ENCODE measurements around the gene DKKL1. TPM values are rescaled to one million over a fixed set of nuclear protein-coding genes. Genes with fewer than 3 reads are reported as not detected.
"Not testable (repeated sequence)": the region's sequence is repeated elsewhere in the genome, so short reads cannot be mapped to it uniquely, and the experiment has no call there.

DKKL1 gene
- total RNA-seq, 1 donor from 2014 or later = 5.2 TPM

- no peak for DNase-seq (ENCODE audit: low spot score, unreplicated experiment)
- no peak for TF ChIP-seq CTCF (IDR thresholded peaks at IDR 0.05; ENCODE audit: unreplicated experiment)
- Mint-ChIP-seq H3K4me3 (ENCODE audit: low read depth) (no peak overlapping the region), H3K4me1 (ENCODE audit: low read depth) (no peaks in the 10 kb centered on the region), H3K27me3 (peaks cover 3% of the 10 kb centered on the region), H3K9me3 (ENCODE audit: low read depth) (peaks cover 6% of the 10 kb centered on the region), H3K27ac (no peak overlapping the region), H3K36me3 (ENCODE audit: insufficient read depth) (peaks cover 6% of the 10 kb centered on the region)
Observed at GRCh38 chr19:49371184-49371583, 7.5 kb downstream of the DKKL1 start.

- not testable (repeated sequence) for H3K27ac Mint-ChIP-seq; H3K27me3 Mint-ChIP-seq; H3K4me3 Mint-ChIP-seq (ENCODE audit: low read depth); H3K4me1 Mint-ChIP-seq (ENCODE audit: low read depth); H3K36me3 Mint-ChIP-seq (ENCODE audit: insufficient read depth); DNase-seq (ENCODE audit: low spot score, unreplicated experiment); H3K9me3 Mint-ChIP-seq (ENCODE audit: low read depth)
Observed at GRCh38 chr19:49373174-49373573, 9.5 kb downstream of the DKKL1 start.

GRCh38 chr19:49374665-49375434, 11.2 kb downstream of the DKKL1 start:
- no peak for DNase-seq (ENCODE audit: low spot score, unreplicated experiment)
- Mint-ChIP-seq H3K36me3 (ENCODE audit: insufficient read depth) (peaks cover 2% of the 10 kb centered on the region), H3K4me3 (ENCODE audit: low read depth) (no peak overlapping the region), H3K27ac (no peak overlapping the region), H3K9me3 (ENCODE audit: low read depth) (peaks cover 3% of the 10 kb centered on the region), H3K4me1 (ENCODE audit: low read depth) (no peaks in the 10 kb centered on the region), H3K27me3 (peaks cover 9% of the 10 kb centered on the region)
- no peak for TF ChIP-seq CTCF (IDR thresholded peaks at IDR 0.05; ENCODE audit: unreplicated experiment)

- Mint-ChIP-seq H3K36me3 (ENCODE audit: insufficient read depth) (peaks cover 1% of the 10 kb centered on the region), H3K4me1 (ENCODE audit: low read depth) (no peaks in the 10 kb centered on the region), H3K27me3 (peaks cover 12% of the 10 kb centered on the region), H3K9me3 (ENCODE audit: low read depth) (peaks cover 8% of the 10 kb centered on the region), H3K27ac (no peak overlapping the region), H3K4me3 (ENCODE audit: low read depth) (no peak overlapping the region)
- DNase-seq (ENCODE audit: low spot score, unreplicated experiment) = no peak
- TF ChIP-seq CTCF (IDR thresholded peaks at IDR 0.05; ENCODE audit: unreplicated experiment) = no peak
Observed at GRCh38 chr19:49378512-49378911, 14.8 kb downstream of the DKKL1 start.

- DNase-seq (ENCODE audit: low spot score, unreplicated experiment) = no peak
- H3K27ac Mint-ChIP-seq = no peak overlapping the region
- no peak for TF ChIP-seq CTCF (IDR thresholded peaks at IDR 0.05; ENCODE audit: unreplicated experiment)
- no peaks in the 10 kb centered on the region for H3K4me1 Mint-ChIP-seq (ENCODE audit: low read depth)
- peaks cover 11% of the 10 kb centered on the region for H3K9me3 Mint-ChIP-seq (ENCODE audit: low read depth)
- peaks cover 12% of the 10 kb centered on the region for H3K27me3 Mint-ChIP-seq
- no peak overlapping the region for H3K4me3 Mint-ChIP-seq (ENCODE audit: low read depth)
- peaks cover 1% of the 10 kb centered on the region for H3K36me3 Mint-ChIP-seq (ENCODE audit: insufficient read depth)
Observed at GRCh38 chr19:49380391-49380790, 16.7 kb downstream of the DKKL1 start.

- Mint-ChIP-seq H3K36me3 (ENCODE audit: insufficient read depth) (peaks cover 1% of the 10 kb centered on the region), H3K9me3 (ENCODE audit: low read depth) (peaks cover 11% of the 10 kb centered on the region), H3K4me1 (ENCODE audit: low read depth) (no peaks in the 10 kb centered on the region), H3K4me3 (ENCODE audit: low read depth) (no peak overlapping the region), H3K27me3 (peaks cover 10% of the 10 kb centered on the region), H3K27ac (no peak overlapping the region)
- no peak for DNase-seq (ENCODE audit: low spot score, unreplicated experiment)
- TF ChIP-seq CTCF (IDR thresholded peaks at IDR 0.05; ENCODE audit: unreplicated experiment) = no peak
Observed at GRCh38 chr19:49382639-49383038, 19.0 kb downstream of the DKKL1 start.

Measured in progenitor cell of endocrine pancreas (in vitro differentiated cells).